Stomach smooth muscle (tissue), 2 donors: Measurements from ENCODE around the gene KLF7.

ENCODE experiments used
- H3K27ac ChIP-seq: one replicate; pipeline ENCODE4 v1.7.0; 2013; ENCODE audit warnings: mild to moderate bottlenecking, low read length, inconsistent platforms
- H3K27me3 ChIP-seq, 2 donors: one replicate each; pipeline ENCODE4 v1.7.0; 2013; ENCODE audit warnings: low read length in 2 of 2; ENCODE audit not compliant: insufficient read depth in 2 of 2, control insufficient read depth in 1 of 2
- H3K36me3 ChIP-seq, 2 donors: one replicate each; pipeline ENCODE4 v1.7.0; 2013; ENCODE audit warnings: low read length in 2 of 2; ENCODE audit not compliant: control insufficient read depth in 2 of 2, insufficient read depth in 2 of 2
- H3K4me1 ChIP-seq: one replicate; pipeline ENCODE4 v1.7.0; 2013; ENCODE audit warnings: low read length; ENCODE audit not compliant: control insufficient read depth, insufficient read depth
- H3K4me3 ChIP-seq, 2 donors: one replicate each; pipeline ENCODE4 v1.7.0; 2013; ENCODE audit warnings: low read length in 2 of 2
- H3K9ac ChIP-seq, 2 donors: one replicate each; pipeline ENCODE4 v1.7.0; 2013; ENCODE audit warnings: low read length in 2 of 2, mild to moderate bottlenecking in 1 of 2
- H3K9me3 ChIP-seq, 2 donors: one replicate each; pipeline ENCODE4 v1.7.0; 2013; ENCODE audit warnings: low read length in 2 of 2; ENCODE audit not compliant: control insufficient read depth in 2 of 2
- donor health status: healthy.
- donor health status: Pancreatic carcinoma.

The KLF7 gene

GRCh38 chr2:207128867-207129266 is 36.9 kb downstream of the KLF7 start:
- Histone ChIP-seq H3K9ac (no peak overlapping the region), H3K27me3 (no peaks in the 10 kb centered on the region), H3K27ac (no peak overlapping the region), H3K4me3 (no peak overlapping the region), H3K9me3 (no peaks in the 10 kb centered on the region), H3K4me1 (peaks cover 18% of the 10 kb centered on the region), H3K36me3 (peaks cover 0 to 4% of the 10 kb centered on the region in 2 donors)

- no peaks in the 10 kb centered on the region for H3K9me3 ChIP-seq
- no peaks in the 10 kb centered on the region for H3K27me3 ChIP-seq
- H3K9ac ChIP-seq, result no peak overlapping the region
- H3K27ac ChIP-seq, result no peak overlapping the region
- no peak overlapping the region for H3K4me3 ChIP-seq
- H3K4me1 ChIP-seq, result peaks cover 15% of the 10 kb centered on the region
- H3K36me3 ChIP-seq, result peaks cover 6 to 17% of the 10 kb centered on the region in 2 donors
These were observed 38.9 kb downstream of the KLF7 start for GRCh38 chr2:207126724-207127308.

- H3K4me3 ChIP-seq, result no peak overlapping the region
- no peak overlapping the region for H3K9ac ChIP-seq
- H3K27me3 ChIP-seq, result no peaks in the 10 kb centered on the region
- no peaks in the 10 kb centered on the region for H3K9me3 ChIP-seq
- H3K36me3 ChIP-seq, result peaks cover 6 to 18% of the 10 kb centered on the region in 2 donors
- no peak overlapping the region for H3K27ac ChIP-seq
- peaks cover 18% of the 10 kb centered on the region for H3K4me1 ChIP-seq
These were observed 41.9 kb downstream of the KLF7 start for GRCh38 chr2:207123776-207124391.

DNA sequence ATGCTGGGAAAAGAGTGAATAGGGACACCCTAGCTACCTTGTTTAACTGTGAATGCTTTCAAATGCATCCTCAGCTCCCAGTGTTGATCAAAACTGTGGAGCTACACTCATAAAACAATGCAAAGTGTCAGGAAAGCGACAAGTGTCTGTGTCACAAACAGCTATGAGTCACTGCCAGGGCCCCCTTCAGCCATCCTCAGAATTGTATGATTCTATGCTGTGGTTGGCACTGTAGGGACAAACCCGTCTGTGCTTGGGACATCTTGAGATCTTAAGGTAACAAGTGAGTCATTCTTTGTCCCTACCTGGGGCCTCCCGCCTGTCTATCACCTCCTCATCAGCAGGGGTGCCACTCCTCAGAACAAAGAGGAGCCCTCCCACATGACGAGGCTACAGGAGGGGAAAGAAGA is 42.4 kb downstream of the KLF7 start:
- H3K36me3 ChIP-seq, result peaks cover 6 to 18% of the 10 kb centered on the region in 2 donors
- no peak overlapping the region for H3K9ac ChIP-seq
- no peaks in the 10 kb centered on the region for H3K27me3 ChIP-seq
- no peaks in the 10 kb centered on the region for H3K9me3 ChIP-seq
- no peak overlapping the region for H3K4me3 ChIP-seq
- peaks cover 18% of the 10 kb centered on the region for H3K4me1 ChIP-seq
- H3K27ac ChIP-seq, result no peak overlapping the region

DNA sequence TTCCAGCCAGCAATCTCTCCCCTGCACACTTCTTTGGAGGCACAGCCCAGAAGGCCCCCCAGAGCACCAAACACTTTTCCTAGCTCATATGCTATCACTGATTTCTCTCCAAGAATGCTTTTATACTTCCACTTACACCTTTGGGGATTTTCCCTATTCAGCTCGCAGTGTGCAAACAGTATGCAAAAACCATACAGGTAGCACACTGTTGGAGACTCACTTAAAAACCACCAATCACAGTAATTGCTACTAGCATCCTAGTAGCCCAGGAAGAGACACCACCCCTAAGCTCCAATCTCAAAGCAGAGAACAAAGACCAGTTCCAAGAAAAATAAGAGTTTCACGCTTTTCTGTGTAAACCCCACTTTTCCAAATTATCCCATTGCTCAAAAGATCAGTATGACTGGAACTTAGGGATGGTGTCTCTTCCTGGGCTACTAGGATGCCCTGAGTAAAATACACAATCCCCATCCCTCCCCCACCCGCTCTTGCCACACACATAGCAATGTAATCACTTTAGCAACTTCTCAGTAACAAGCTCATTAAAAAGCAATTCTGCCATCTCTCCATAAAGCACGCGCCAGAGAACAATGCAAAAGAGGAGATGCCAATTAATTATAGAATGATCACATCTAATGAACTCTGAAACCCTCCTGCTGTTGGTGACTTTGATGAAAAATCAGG is 43.0 kb downstream of the KLF7 start:
- Histone ChIP-seq H3K4me3 (no peak overlapping the region), H3K9ac (no peak overlapping the region), H3K4me1 (peaks cover 18% of the 10 kb centered on the region), H3K9me3 (no peaks in the 10 kb centered on the region), H3K27me3 (no peaks in the 10 kb centered on the region), H3K36me3 (peaks cover 6 to 18% of the 10 kb centered on the region in 2 donors), H3K27ac (no peak overlapping the region)

- no peaks in the 10 kb centered on the region for H3K9me3 ChIP-seq
- no peaks in the 10 kb centered on the region for H3K27me3 ChIP-seq
- H3K4me3 ChIP-seq, result peak overlapping the region in 1 of 2 donors; percentile 3
- H3K9ac ChIP-seq, result no peak overlapping the region
- peaks cover 6 to 18% of the 10 kb centered on the region in 2 donors for H3K36me3 ChIP-seq
- H3K27ac ChIP-seq, result no peak overlapping the region
- H3K4me1 ChIP-seq, result peaks cover 18% of the 10 kb centered on the region
These were observed 44.0 kb downstream of the KLF7 start for GRCh38 chr2:207121784-207122183.

- Histone ChIP-seq H3K36me3 (peaks cover 6 to 17% of the 10 kb centered on the region in 2 donors), H3K4me3 (no peak overlapping the region), H3K9me3 (no peaks in the 10 kb centered on the region), H3K27me3 (no peaks in the 10 kb centered on the region), H3K4me1 (peaks cover 23% of the 10 kb centered on the region), H3K9ac (no peak overlapping the region), H3K27ac (no peak overlapping the region)
These were observed 46.7 kb downstream of the KLF7 start for GRCh38 chr2:207119048-207119447.

DNA sequence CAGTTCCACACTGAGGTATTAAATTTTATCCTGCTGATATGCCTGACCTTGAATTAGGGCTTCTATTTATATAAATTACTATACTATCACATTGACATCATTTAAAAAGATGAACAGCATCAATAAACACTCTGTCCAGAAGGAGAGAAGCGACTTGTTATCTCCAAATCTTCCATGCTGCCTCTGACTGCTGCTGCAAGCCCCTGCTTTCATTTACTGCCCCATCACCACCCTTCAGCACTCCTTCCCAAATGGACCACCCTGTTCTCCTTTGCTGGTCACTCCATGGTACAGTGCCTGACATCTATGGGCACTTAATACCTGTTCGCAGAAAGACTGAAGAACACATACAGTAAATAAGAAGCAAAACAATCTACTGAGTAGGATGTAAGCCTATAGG is 48.1 kb downstream of the KLF7 start:
- Histone ChIP-seq H3K27me3 (no peaks in the 10 kb centered on the region), H3K36me3 (peaks cover 0 to 5% of the 10 kb centered on the region in 2 donors), H3K4me1 (peaks cover 20% of the 10 kb centered on the region), H3K27ac (no peak overlapping the region), H3K9ac (no peak overlapping the region), H3K9me3 (no peaks in the 10 kb centered on the region), H3K4me3 (no peak overlapping the region)

- Histone ChIP-seq H3K4me3 (peak overlapping the region; percentile 41 to 47), H3K36me3 (no peaks in the 10 kb centered on the region), H3K27me3 (no peaks in the 10 kb centered on the region), H3K9ac (no peak overlapping the region), H3K9me3 (no peaks in the 10 kb centered on the region), H3K4me1 (peaks cover 5% of the 10 kb centered on the region), H3K27ac (no peak overlapping the region)
These were observed 49.9 kb downstream of the KLF7 start for GRCh38 chr2:207115715-207116364.

- Histone ChIP-seq H3K27ac (no peak overlapping the region), H3K4me3 (no peak overlapping the region), H3K27me3 (no peaks in the 10 kb centered on the region), H3K9ac (no peak overlapping the region), H3K36me3 (peaks cover 0 to 5% of the 10 kb centered on the region in 2 donors), H3K4me1 (peaks cover 5% of the 10 kb centered on the region), H3K9me3 (no peaks in the 10 kb centered on the region)
These were observed 52.3 kb downstream of the KLF7 start for GRCh38 chr2:207113414-207113813.
